BE2C (cell line): ENCODE data around the gene GPR63. TPM values are rescaled to one million over a fixed set of nuclear protein-coding genes. Genes with fewer than 3 reads are reported as not detected.
A peak's percentile ranks its signal among the peaks of the same experiment; 100 is the strongest.
"Not testable (repeated sequence)": the region's sequence is repeated elsewhere in the genome, so short reads cannot be mapped to it uniquely, and the experiment has no call there.

Source experiments
- DNase-seq: peaks from one replicate; pipeline ENCODE4 v3.0.0-alpha.2; 2020
- H3K27me3 ChIP-seq: fragments of 250-450 bp; sonication (Bioruptor Pico); 2 replicates; pipeline ENCODE4 v1.5.1; 2020; ENCODE audit warnings: mild to moderate bottlenecking
- H3K36me3 ChIP-seq: fragments of 250-450 bp; sonication (Bioruptor Pico); 2 replicates; pipeline ENCODE4 v1.5.1; 2020; ENCODE audit warnings: mild to moderate bottlenecking
- H3K4me1 ChIP-seq: fragments of 250-450 bp; sonication (Bioruptor Pico); 2 replicates; pipeline ENCODE4 v1.5.1; 2020
- H3K4me3 ChIP-seq: 2 replicates; pipeline ENCODE4 v1.5.1; 2011; ENCODE audit warnings: low read depth, low read length
- H3K9me3 ChIP-seq: fragments of 250-450 bp; sonication (Bioruptor Pico); 2 replicates; pipeline ENCODE4 v1.5.1; 2020
- CTCF ChIP-seq: IDR thresholded peaks from 2 replicates; pipeline ENCODE4 v1.5.1; 2012; ENCODE audit warnings: mild to moderate bottlenecking, low read depth, low read length
- polyA plus RNA-seq: library from polyadenylated mRNA; unstranded; fragments of >200 nt; gene quantifications from one replicate; pipeline ENCODE4 v1.2.1, GENCODE V29; 2012; ENCODE audit warnings: low read depth, missing spikeins; ENCODE audit not compliant: insufficient read length, insufficient read depth

GPR63 gene
- polyA plus RNA-seq, result not detected

DNA sequence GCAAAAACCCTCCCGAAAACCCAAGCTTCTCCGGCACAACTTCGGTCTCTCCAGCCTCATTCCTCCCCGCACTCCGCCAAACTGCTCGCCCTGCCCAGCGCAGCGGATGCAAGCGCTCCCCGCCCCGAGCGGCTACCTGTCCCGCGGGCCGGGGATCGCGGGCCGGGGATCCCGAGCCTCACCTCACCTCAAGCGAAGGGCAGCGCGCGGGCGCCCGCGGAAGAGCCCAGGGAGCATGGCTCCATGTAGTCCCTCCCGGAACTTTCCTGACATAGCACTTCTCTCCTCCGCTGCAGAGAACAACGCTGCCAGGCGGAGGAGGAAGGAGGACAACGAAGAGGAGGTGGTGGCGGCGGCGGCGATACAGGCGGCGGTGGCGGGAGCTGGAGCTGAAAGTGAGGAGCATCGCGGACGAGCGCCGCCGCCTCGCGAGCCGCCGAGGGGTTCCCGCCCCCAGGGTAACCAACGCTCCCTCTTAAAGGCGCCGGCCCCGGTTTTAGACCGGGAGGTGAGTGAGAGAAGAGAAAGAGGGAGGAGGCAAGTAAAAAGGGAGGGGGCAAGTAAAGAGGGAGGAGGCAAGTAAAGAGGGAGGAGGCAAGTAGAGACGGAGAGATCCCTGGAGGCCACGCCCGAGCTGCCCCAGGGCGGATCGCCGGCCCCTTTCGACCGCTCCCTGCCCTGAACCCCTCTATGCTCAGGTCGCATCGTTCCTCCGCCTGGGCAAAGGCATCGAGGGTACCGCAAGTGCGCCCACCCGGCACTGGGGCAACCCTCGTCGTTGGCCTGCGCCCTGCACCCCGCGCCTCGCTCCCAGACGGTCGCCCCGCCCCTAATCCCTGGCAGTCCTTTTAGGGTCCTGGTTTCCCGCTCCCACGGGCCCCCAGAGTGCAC lies at the start of gene GPR63:
TSS of gene GPR63 (minus strand) at position 397 of the 891 bp plus-strand sequence. CDS start 37,746 bp downstream, outside the sequence.
- H3K36me3 ChIP-seq, result no peaks in the 10 kb centered on the region

DNA sequence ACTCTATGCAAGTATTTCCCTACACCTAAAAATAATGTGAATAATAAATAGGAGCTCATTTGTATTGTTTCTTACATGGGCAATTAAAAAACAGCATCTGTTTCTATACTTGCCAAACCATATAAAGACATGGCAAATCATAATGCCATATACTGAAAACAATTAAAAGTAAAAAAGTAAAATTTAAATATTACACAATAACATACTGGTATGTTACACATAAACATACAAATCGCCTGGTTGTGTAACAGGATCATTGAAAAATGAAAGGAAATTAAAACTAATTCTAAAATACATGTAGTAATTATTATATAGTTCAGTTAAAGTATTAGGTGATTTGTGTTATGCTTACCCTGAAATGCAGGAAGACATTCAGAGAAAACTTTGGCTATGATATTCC lies 49.2 kb upstream of the GPR63 start:
- Histone ChIP-seq H3K4me3 (no peak overlapping the region), H3K27me3 (no peaks in the 10 kb centered on the region), H3K4me1 (no peaks in the 10 kb centered on the region), H3K36me3 (peaks cover 12% of the 10 kb centered on the region), H3K9me3 (no peaks in the 10 kb centered on the region)
- TF ChIP-seq CTCF, result no peak
- DNase-seq, result no peak

More for the DNA sequence above, at the start of gene GPR63:
- H3K9me3 ChIP-seq, result no peaks in the 10 kb centered on the region
- H3K4me3 ChIP-seq, result peak within 1 kb of the TSS; percentile 64
- no peak for TF ChIP-seq CTCF
- no peaks in the 10 kb centered on the region for H3K4me1 ChIP-seq
- peaks cover 52% of the 10 kb centered on the region for H3K27me3 ChIP-seq
- DNase-seq, result peak; percentile 48

GRCh38 chr6:96885187-96885631 lies 47.9 kb upstream of the GPR63 start:
- H3K4me1 ChIP-seq, H3K4me3 ChIP-seq: not testable (repeated sequence)

DNA sequence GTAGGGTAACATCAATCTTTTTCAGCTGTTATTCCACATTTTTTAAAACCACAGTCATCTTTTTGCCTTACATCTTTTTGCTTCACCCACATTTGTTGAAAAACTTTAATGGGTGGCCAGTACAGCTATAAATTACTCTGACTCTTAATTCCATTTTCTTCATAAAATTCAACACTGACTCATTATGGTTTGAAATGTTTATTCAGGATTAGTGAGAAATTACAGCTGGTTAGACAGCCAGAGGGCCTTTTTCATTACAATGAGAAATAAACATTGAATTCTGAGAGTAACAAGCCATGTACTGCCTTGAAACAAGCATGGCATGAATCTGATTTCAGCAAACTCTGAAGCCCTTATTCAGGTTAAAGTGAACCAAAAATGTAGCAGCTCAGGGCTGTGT lies 40.9 kb upstream of the GPR63 start:
- no peaks in the 10 kb centered on the region for H3K27me3 ChIP-seq
- H3K4me3 ChIP-seq, result no peak overlapping the region
- TF ChIP-seq CTCF, result no peak
- no peaks in the 10 kb centered on the region for H3K4me1 ChIP-seq
- no peaks in the 10 kb centered on the region for H3K36me3 ChIP-seq
- DNase-seq, result no peak
- H3K9me3 ChIP-seq, result no peaks in the 10 kb centered on the region

More at GRCh38 chr6:96885187-96885631, 47.9 kb upstream of the GPR63 start:
- H3K27me3 ChIP-seq, DNase-seq, H3K9me3 ChIP-seq, H3K36me3 ChIP-seq: not testable (repeated sequence)

DNA sequence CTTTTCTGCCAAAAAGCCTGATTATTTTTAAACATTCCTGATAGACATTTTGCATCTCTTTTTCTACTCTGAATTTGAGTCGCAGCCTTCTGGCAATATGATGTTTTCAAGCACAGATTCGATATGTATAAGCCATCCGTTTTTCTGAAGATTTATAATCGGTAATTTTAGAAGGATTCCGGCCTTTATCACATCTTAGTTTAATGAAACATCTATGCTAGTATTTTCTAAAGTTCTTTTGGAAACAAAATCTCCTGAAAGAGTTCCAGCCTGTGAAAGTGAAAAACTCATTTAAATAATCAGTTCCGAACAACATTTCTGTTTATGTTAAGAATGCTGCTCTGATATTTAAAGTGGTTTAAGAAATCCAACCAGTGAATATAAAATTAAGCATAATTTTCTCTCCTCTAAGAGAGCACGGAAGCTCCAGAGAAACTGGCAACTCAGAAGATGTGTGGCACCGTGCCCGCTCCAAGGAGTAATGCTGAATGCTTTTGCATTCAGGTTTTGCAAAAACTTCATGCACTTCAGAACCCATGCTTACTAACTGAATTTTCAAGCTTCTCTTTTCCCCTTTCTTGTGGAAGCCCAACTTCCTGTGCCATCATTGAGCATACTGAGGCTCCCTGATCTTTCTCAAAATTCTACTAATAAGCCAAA lies 39.7 kb upstream of the GPR63 start:
- no peaks in the 10 kb centered on the region for H3K9me3 ChIP-seq
- H3K36me3 ChIP-seq, result no peaks in the 10 kb centered on the region
- no peaks in the 10 kb centered on the region for H3K4me1 ChIP-seq
- H3K27me3 ChIP-seq, result no peaks in the 10 kb centered on the region
- DNase-seq, result no peak
- no peak for TF ChIP-seq CTCF
- no peak overlapping the region for H3K4me3 ChIP-seq

DNA sequence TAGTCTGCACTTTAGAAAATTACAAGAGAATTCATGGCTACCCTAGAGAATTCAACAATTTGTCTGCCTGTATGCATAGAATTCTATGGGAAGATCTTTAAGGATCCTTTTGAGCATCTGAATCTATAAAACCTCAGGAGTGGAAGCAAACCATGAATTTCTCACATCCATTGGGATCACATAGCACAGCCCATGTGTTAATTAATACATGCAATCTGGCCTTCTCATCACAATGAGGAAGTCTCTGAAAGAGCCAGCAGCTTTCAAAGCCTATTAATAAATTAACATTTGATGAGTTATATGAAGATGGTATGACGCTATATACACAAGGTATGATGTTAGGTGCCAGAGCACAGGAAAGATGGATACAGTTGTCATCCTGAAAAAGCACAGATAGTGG lies 35.7 kb upstream of the GPR63 start:
- Histone ChIP-seq H3K27me3 (no peaks in the 10 kb centered on the region), H3K36me3 (no peaks in the 10 kb centered on the region), H3K9me3 (no peaks in the 10 kb centered on the region), H3K4me3 (no peak overlapping the region), H3K4me1 (no peaks in the 10 kb centered on the region)
- no peak for DNase-seq
- TF ChIP-seq CTCF, result no peak
